Frontal cortex (tissue), 4 donors: Measurements from ENCODE around the gene PRKRA. TPM values are rescaled to one million over a fixed set of nuclear protein-coding genes. Genes with fewer than 3 reads are reported as not detected.
A peak's percentile ranks its signal among the peaks of the same experiment; 100 is the strongest.
"Not testable (repeated sequence)": the region's sequence is repeated elsewhere in the genome, so short reads cannot be mapped to it uniquely, and the experiment has no call there.

Source experiments
- DNase-seq, 2 donors: peaks; one replicate each; pipeline ENCODE4 v3.0.0; 2012; ENCODE audit warnings: low spot score in 2 of 2
- FAIRE-seq: peaks from 2 replicates; lab custom pipeline; 2012; peaks lifted over from hg19 to GRCh38; lab: Jason Lieb, UNC
- total RNA-seq: library from RNA; depleted of rRNA; stranded (reverse); fragments of >200 nt; gene quantifications from one replicate; pipeline ENCODE4 v1.2.3, GENCODE V29; 2014
- donor health status: control.
- donor health status: control.
- donor health status: control.

The PRKRA gene
- total RNA-seq, 1 donor from 2014 or later = 64.8 TPM

DNA sequence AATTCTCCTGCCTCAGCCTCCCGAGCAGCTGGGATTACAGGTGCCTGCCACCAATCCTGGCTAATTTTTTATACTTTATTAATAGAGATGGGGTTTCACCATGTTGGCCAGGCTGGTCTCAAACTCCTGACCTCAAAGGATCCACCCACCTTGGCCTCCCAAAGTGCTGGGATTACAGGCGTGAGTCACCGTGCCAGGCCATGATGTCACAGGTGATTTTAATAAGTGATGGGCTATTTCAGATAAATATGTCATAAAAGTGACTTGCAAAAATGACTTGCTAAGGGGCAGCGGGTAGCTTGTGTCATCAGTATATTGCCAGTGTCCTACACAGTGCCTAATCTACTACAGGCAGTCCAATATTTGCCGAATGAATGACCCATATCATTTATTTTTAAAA, 20.3 kb upstream of the PRKRA start:
- DNase-seq, FAIRE-seq: not testable (repeated sequence)

DNA sequence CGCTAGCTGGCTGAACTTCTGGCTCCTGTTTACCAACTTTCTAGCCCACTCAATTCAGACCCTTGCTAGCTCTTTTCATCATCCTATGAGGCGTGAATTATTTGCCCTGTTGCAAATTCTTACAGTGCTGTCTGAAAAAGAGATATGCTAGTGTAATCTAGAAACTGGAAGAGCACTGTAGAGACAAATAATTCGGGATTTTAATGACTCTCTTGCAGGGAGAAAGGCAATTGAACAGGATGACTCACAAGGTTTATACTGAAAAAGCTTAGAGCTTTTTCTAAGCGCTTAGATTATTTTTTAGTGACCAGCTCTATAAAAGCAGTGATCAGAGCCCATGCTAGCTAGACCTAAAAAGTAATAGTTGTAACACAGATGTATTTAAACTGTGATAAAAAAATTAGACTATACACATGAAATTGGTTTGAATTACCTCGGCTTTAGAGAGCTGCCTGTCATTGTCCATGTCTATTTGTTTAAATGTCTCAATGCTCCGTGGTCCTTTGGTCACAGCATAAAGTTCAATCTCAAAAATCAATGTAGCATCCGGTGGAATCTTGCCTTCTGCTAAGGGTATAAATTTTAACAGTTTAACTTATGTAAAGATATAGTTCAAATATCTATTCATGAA, 18.4 kb upstream of the PRKRA start:
- FAIRE-seq (no peak), DNase-seq (no peak)

DNA sequence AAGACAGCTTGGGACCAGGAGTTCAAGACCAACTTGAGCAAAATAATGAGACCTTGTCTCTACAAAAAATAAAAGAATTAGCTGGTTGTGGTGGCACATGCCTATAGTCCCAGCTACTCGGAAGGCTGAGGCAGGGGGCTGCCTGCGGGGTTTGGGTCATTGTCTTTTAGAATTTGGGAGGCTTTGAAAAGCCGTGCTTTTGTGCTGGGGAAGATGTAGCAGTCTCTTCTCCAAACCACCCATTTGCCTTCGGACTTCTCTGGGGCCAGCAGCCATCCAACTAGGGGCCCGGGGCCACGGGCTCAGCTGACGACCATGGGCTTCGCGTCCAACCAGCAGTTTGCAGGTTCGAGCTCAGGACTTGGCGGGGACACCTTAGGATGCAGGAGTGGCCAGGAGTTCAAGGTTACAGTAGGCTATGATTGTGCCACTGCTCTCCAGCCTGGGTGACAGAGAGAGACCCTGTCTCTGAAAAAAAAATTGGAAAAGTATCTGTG, 6.5 kb upstream of the PRKRA start:
- no peak for FAIRE-seq
- no peak for DNase-seq

DNA sequence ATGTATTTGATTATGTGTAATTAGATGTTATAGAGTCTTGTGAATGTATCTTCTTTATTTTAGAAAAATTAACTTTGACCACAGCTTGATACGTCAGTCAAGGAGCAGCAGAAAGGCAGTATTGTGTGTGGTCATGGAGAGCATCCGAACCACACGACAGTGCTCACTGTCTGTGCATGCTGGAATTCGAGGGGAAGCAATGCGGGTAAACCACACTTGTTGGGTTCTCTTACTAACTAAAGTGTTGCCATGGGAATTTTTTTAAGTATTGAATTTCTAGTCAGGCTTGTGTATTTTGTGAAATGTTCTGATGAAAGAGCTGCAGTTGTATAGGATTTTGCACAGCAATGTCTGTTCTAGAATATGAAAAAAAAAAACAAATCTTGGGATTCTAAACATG, 5.0 kb upstream of the PRKRA start:
- DNase-seq = no peak
- no peak for FAIRE-seq

DNA sequence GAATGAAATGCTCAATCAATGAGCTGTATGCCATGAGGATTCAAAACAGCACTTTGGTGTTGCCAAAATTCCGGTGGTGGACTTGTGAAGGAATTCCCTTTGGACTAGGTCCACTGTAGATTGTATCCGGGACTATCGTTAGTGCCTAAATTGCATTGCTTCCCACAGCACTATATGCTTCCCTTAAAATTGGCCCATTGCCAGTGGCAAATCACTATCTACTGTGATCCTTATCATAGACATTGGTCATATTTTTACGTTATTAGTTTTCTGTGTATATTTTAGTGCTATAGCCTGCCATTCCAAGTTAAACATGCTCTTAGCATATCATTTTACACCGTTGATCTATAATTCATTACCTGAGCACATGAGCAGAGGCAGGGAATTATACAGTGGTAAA, 1.9 kb upstream of the PRKRA start:
- FAIRE-seq (no peak), DNase-seq (no peak)

DNA sequence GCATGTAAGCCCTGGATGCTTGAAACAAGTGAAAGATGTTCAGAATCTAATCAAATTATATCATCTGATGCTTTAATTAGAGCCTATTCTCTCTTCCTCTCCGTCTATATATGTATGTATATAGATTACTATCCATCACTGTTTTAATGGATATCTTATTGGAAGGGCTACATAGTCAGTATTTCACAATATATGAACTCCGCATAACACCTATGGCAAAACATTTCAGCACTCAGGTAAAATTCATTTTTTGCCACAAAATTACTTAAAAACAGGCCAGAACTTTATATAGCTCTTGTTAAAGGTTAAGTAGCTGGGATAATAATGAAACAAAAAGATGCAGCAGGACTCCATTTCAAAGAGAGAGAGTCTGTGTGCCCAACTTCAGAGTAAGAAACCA, 1.4 kb upstream of the PRKRA start:
- DNase-seq = no peak
- no peak for FAIRE-seq

DNA sequence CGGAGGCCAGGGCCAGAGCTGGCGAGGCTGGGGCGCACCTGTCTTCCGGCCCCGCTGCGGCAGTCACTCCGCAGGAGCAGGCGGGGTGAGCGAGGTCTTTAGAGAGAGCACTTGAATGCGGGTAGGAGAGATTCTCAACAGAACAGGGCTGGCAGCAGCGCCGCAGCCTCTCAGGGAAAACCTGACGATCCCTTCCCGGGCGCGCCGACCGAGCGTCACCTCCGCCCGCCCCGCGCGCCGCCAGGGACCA, 526 bp downstream of the PRKRA start:
- DNase-seq = no peak
- no peak for FAIRE-seq

DNA sequence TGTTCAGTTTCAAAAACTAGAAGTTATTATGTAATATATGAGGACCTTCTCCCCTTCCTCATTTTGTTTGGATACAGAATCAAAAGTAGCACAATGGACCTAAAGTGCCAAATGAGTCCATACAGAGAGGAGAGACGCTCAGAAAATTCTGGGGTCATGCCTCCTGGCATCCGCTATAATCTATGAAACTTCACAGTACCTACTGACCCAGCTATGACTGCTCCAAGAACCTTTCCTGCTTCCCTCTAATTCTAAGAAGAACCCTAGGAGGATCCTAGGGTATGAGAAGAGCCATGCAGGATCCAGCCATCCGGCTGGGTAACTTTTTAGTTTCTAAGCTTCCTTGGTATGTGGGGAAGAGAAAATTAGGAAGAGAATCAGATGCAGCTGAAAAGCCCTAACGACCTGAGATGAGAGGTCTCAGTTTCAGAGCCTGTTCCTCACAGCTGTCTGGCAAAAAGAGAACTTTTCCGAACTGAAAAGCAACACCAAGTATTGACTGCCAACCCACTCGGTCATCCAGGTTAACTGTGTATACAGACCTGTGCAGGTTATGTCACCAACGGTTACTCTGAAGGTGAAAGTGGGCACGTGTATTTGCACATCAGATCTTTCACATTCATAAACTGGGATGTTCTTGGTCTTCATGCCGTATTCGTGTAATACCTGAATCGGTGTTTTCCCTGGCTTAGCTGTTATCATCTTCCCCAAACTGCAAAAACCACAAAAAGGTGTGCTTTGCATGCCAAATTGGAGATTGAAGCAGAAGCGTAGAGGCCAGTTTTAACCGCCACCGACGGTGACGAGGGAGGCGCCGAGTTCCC, 1.1 kb downstream of the PRKRA start:
- peak in 1 of 2 donors; percentile 19 for DNase-seq

DNA sequence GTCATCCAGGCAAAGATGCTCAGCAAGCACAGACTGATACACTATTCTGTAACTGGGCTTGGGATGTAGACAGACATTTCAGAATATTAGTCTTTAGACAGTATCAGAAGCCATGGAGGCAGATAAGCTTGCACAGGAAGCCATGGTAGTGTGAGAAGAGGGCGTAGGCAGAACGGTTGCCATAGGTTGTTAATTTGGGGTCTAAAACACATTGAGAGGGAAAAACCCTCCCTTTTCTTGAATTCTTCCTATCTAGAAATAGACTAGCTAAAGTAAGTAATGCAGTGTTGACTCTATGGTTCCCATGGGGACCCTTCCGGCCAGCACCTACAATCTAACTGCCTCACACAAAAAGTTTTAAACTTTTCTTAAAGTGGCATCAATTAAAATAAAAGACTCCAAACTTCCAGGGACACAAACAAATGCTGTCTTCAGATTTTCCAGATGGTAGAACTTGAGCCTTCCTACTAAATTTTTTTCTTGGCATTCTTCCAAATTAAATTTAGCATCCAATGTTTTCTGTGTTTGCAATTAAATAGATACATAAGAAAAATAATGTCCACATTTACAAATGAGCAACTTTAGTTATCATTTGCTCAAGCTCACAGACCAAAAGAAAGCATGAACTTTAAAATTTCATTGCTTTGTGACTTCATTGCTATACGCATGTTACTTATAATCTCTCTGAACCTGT, 1.9 kb downstream of the PRKRA start:
- FAIRE-seq = no peak
- DNase-seq = no peak

More for the DNA sequence above, 1.1 kb downstream of the PRKRA start:
- no peak for FAIRE-seq

DNA sequence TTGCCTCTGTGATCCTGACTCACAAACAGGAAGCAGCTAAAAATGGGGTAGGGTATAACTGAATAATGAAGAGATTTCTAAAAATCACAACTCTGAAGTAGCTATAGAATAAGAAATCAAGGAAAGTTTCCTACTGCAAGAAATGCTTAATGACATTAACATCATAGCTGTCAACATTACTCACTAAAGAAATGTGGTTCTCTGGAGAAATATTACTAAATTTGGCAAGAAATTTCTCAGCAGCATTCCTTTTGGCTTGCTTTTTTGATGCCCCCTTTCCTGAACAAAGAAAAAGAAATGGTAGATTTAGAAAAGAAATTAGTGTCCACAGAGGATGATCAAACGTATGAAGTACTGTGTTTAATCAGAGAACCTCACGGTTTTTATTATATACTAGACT, 9.5 kb downstream of the PRKRA start:
- no peak for DNase-seq
- no peak for FAIRE-seq

DNA sequence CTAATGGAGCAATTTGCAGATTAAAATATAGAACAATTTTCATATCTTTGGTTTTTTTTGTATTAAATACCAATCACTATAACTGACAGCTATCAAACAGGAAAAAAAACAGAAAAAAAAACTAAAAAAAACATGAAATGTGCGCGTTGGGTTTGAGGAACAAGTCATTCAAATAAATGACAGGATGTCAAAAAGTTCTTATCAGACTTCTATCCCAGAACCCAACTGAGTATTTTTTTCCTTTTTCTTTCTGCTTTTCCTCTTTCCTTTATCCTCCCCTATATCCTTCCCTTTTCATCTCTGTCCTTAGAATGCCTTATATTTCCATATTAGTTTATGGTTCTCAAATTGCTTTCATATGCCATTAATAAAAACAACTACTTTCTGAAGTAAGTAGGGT, 14.3 kb downstream of the PRKRA start:
- DNase-seq = no peak
- no peak for FAIRE-seq

DNA sequence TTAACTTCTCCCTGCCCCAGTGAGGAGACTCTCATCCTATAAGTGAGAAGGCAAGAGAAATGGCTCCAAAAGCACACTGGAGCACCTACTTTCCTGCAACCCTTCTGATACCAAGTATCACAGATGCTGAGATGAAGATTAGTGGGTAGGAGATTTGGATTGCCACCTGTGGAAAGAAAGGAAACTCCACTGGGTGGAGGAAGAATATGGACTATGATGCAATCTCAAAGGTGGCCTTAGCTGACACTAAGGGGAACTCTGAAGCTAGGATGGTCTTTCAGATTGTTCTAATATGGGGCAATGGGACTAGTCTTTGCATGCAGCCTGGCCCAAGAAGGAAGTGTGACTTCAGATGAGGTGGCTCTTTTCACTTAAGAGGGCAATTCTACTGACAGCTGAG, 21.6 kb downstream of the PRKRA start:
- DNase-seq = no peak
- no peak for FAIRE-seq

DNA sequence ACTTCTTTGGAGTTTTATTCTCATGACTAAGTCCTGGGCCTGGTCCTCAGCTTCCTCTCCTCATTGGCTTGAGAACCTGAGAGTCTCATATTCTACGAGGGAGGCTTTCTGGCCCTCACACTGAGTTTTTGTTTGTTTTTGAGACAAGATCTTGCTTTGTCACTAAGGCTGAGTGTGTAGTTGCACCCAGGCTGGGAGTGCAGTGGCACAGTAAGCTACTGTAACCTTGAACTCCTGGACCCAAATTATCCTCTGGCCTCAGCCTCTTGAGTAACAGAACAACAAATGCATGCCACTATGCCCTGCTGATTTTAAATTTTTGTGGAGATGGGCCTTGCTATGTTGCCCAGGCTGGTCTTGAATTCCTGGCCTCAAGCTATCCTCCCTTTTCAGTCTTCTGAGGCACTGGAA, 22.6 kb downstream of the PRKRA start:
- FAIRE-seq (no peak), DNase-seq (no peak)

DNA sequence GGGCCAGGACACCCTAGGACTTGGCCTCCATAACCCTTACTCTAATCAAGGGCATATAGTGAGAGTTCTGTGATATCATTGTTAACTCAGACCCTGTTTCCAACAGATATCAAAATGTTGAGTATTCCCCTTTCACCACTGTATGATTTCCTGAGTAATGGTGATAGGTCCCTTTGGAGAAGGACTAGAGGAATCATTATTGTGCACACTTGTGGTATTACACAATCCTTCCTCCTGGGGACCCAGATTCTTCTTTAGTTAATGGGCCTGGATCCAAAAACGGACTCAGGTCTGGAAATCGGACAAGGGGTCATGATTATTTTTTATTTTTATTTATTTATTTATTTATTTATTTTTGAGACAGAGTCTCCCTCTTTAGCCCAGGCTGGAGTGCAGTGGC, 23.5 kb downstream of the PRKRA start:
- no peak for DNase-seq
- FAIRE-seq = no peak

DNA sequence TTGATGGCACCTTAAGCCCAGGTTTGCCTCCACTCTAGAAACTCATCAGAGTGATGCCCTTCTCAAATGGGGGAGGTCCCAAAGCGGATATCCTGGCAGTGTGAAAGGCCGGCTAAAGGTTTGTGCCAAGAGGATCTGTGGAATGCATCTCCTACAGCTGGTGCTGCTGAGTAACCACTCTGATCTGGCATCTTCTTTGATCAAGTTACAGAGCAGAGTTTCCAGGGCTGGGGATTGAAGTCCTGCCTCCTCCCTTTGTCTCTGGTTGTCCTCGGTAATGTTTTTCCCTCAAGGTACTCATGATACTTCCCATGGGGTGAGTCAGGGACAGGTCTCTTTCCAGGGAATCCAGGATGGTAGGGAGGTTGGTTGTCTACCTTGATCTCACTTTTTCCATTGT, 24.6 kb downstream of the PRKRA start:
- DNase-seq = no peak
- no peak for FAIRE-seq

DNA sequence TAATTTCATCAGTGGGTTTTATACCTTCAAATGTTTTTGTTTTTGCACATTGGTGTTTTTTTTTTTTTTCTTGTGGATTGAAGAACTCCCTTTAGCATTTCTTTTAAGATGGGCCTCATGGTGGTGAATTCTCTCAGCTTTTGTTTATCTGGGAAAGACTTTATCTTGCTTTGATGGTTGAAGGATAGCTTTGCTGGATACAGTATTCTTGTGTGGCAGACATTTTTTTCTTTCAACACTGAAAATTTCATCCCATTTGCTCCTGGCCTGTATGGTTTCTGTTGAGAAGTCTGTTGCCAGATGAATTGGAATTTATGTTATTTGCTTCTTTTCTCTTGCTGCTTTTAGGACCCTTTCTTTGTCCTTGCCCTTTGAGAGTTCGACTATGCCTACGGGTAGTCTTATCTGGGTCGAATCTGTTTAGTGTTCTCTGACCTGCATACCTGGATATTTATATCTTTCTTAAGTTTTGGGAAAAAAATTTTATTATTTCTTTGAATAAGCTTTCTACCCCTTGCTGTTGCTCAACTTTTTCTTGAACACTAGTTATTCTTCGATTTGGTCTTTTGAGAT, 25.6 kb downstream of the PRKRA start:
- no peak for FAIRE-seq
- DNase-seq = no peak

DNA sequence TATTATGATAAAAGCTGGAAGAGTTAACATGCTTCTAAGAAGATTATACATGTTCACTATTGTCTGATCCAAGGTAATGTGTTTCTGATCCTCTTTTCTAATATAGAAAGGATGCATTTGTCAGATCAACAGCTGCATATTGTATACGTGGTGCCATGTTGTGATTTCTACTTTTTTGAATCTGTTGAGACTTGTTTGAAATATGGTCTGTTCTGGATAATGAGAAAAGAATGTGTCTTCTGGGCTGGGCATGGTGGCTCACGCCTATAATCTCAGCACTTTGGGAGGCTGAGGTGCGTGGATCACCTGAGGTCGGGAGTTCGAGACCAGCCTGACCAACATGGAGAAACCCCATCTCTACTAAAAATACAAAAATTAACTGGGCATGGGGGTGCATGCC, 27.2 kb downstream of the PRKRA start:
- not testable (repeated sequence) for DNase-seq, FAIRE-seq

DNA sequence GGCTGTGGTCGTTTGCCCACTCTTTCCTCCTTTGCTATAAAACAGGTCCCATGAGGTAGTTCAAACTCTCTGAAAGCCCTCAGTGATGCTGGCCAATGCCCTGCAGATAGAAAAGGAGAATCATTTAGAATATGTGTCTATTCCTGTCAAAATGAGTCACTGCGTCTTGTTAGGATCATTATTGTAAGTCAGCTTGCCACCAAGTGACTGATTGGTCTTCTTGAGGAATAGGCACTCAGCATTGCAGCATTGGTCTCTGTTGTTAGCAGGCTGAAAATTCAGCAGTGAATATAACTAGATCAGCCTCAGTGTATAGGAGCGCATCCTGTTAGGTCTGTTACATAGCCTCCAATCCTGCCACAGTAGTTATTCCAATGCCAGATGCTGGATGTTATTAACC, 28.9 kb downstream of the PRKRA start:
- no peak for FAIRE-seq
- no peak for DNase-seq

DNA sequence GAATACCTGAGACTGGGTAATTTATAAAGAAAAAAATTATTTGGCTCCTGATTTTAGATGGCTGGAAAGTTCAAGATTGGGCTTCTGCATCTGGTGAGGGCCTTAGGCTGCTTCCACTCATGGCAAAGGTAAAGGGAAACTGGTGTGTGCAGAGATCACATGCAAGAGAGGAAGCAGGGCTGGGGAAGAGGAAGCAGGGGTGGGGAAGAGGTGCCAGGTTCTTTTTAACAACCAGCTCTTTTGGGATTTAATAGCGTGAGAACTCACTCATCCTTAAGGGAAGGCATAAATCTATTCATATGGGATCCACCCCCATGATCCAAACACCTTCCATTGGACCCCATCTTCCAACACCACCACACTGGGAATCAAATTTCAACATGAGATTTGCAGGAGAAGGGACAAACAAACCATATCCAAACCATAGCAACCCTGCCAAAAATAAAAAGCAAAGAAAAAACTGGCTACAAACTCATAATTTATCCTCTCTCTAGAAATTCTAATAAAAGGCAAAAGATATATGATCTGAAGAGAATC, 30.4 kb downstream of the PRKRA start:
- DNase-seq = no peak
- FAIRE-seq = no peak

DNA sequence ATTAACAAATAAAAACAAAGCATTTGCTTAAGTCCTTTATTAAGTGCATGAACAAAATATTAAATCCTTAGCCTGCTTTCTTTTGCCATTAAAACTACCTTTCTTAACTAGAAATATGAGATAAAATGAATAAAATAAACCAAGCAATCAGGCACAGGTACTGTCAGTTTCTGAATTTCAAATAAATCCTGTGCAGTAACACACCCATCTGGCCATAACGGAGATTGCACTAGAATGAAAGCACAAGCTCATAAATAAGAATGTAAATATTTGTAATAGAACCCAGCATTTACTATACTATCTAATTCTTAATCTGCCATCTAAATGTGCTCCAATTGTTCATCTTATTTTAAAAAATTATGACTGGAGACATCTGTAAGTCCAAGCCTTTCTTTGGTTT, 31.9 kb downstream of the PRKRA start:
- no peak for FAIRE-seq

DNA sequence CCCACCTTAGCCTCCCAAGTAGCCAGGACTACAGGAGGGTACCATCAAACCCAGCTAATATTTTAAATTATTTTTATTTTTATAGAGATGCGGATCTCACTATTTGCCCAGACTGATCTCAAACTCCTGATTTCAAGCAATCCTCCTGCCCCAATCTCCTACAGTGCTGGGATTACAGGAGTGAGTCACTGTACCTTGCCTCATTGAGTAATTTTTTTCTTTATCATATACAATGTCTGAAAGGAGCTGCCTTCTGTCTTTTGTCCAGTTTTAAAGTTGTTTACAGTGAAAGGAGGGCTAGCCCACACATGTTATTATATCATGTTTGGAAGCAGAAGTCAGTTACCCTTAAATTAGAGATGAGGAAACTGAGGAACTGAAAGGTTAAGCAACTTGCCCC, 32.5 kb downstream of the PRKRA start:
- no peak for FAIRE-seq

More for the DNA sequence above, 31.9 kb downstream of the PRKRA start:
- DNase-seq = no peak

More for the DNA sequence above, 32.5 kb downstream of the PRKRA start:
- no peak for DNase-seq
